CD4-positive, alpha-beta T cell treated with Interleukin-6 at 100 ng/mL for 8 hours (primary cell): ENCODE results near the gene UNC5CL.
A peak's percentile ranks its signal among the peaks of the same experiment; 100 is the strongest.
"Not testable (repeated sequence)": the region's sequence is repeated elsewhere in the genome, so short reads cannot be mapped to it uniquely, and the experiment has no call there.

Experiments
- DNase-seq: peaks from one replicate; pipeline ENCODE4 v3.0.0-alpha.2; 2020; ENCODE audit warnings: mixed read lengths, low spot score

The UNC5CL gene

DNA sequence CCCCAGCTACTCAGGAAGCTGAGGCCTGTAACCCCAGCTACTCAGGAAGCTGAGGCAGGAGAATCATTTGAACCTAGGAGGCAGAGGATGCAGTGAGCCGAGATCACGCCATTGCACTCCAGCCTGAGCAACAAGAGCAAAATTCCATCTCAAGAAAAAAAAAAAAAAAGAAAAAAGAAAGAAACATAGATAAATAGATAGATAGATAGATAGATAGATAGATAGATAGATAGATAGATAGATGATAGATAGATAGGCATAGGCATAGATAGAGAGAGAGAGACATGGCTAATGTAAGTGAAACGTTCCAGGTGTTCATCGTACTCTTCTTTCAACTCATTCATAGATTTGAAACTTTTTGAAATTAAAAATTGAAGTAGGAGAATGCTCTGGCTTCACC is 32.0 kb downstream of the UNC5CL start:
- DNase-seq, result not testable (repeated sequence)

DNA sequence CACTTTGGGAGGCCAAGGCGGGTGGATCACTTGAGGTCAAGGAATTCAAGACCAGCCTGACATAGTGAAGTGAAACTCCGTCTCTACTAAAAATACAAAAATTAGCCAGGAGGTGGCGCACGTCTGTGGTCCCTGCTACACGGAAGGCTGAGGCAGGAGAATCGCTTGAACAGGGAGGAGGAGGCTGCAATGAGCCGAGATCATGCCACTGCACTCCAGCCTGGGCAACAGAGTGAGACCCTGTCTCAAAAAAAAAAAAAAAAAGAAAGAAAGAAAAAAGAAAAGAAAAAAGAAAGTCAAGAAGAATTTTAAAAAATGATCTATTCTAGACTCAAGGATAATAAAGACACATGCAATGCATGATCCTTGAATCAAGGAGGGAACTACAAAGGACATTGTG is 32.8 kb downstream of the UNC5CL start:
- DNase-seq, result peak; percentile 62

DNA sequence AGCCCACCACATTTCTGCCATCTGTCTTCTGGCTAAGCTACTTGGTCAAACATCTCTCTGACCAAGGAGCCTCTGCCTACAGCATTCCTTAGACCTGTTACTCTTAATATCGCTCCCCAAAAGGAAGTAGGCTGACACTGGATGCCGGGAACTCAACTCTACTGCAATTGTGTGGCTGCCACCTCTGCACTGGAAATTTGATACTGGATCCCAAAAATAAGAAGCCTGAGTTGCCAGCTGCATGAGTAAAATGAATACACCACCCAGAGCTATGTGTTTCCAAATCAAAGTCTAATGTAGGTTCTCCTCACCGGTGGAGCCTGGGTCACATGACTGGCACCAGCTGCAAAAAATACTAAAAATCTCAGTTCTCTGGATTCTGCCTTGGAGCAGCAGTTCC is 36.9 kb downstream of the UNC5CL start:
- no peak for DNase-seq

DNA sequence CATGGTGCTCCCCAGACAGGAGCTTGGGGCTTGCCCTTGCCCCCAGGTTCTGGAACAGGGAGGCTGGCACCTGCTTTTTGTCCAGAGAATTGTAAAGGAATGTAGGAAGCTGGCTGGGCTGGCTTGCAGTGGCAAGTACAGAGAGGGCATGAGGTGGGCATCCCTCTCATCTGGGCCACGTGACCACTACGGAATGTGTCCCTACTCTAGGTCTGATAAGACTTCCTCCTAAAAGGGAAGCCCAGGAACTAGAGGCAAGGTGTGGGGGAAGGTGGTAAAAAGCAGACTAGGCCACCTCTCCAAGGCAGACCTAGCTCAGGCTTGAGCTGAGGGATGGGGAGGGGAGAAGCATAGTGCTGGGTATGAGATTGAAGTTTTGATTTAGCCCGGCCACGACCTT is 38.8 kb downstream of the UNC5CL start:
- DNase-seq, result no peak

DNA sequence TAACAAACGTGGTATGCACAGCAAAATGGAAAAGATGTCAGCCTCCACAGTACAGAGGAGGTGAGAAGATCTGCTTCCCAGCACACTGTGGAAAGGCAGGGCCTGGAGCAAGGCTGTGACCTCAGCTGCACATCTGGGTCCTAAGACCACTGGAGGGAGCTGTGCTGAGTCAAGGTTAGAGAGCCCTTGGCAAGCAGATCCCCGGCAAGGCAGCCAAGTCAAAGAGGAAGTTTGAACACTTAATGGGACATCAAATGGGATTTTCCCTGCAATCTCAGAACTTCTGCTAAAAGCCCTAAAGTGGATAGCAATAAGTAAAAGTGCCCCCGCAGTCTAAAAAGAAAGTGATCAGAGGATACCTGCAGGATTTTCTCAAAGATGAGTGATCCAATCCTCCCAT is 39.5 kb downstream of the UNC5CL start:
- DNase-seq, result no peak

DNA sequence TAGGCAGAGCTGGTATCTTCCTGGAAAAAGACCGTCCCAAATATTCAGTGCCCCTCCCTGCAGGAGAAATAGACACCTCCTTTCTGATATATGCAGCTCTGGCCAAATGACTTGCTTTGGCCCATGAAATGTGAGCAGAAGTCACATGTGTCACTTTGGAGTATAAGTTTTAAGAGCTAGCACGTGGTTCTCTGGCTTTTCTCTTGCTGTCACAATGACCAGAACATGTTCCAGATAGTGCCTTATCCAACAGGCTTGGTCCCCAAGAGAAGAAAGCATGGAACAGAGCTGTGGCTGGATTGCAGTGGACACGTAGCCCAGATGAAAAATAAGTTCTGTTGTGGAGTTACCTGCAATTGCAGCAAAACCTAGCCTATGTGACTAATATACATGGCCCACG is 40.4 kb downstream of the UNC5CL start:
- DNase-seq, result no peak

DNA sequence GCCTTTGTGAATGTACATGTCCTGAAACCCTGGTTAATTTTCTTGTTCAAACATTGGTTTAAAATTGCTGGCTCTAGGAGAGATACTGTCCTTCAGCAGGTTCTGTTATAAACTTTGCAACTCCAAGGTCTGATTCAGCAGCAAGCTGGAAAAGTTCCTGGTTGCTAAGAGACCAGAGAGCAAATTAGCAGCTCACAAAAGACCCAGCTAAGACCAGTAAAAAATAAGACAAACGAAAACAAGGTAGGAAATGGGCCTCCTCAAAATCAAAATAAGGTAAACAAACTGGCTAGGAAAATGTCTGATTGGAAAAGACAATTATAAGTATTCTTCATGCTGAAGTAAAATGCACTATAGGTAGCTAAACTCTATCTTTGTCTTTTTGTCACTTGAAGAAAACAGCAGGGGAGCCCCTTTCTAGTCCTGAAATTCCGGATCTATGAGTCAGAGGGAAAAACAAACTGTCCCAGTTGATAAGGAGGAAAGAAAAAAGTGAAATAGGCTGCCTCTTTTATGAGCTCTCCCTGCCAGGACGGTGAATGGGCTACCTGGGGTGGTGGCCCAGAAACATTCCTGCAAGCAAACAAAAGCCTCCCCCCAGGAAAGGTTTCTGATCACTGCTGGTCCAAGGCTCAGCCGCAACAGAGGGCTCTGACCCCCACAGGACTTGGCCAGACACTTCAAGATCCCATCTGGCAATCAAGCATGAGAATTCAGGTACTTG is 41.6 kb downstream of the UNC5CL start:
- no peak for DNase-seq

DNA sequence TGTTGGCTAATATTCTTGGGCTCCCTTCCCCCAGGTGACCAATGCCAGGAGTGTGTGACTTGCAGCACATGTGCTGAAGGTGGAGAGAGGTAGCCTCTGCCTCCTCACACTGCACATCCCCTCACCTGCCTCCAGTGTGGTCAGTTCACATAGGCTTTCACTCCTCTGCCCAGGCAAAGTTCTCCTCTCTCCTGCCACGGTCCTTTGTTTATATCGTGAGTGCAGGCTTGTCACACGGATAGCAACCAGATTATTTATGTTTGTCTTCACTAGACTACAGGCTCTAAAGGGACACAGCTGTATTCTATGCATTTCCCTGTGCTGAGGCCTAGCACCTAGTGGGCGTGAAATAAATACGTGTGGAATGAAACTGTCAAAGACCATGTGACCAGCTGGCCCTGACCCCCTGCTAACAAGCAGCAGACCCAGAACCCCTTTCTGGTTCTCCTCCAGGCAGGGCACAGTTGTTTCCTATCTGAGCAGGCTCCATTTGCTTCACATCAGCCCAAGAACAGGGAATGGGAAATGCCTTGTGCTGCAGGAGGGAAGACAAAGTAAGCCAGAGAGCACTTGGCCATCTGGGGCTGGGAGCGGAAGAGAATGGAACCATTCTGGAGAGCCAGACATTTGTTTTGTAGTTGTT is 42.3 kb downstream of the UNC5CL start:
- no peak for DNase-seq

DNA sequence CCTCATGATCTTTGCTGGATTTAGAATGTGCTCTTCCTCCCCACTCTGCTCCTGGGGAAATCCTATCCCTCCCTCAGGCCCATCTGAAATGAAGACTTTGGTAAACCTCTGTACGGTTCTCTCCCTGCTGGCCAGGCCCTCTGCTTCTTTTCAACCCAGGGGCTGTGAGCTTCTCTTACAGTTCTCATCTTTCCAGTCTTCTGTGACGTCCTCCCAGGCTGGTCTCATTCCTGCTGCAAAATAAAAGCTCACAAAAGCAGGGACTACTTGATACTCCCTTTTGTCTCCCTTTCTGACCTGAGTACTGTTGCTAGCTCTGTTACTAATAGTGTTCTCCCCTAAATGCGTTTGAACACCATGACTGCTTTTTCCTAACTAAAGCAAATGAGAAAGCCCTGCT is 46.3 kb downstream of the UNC5CL start:
- DNase-seq, result no peak

DNA sequence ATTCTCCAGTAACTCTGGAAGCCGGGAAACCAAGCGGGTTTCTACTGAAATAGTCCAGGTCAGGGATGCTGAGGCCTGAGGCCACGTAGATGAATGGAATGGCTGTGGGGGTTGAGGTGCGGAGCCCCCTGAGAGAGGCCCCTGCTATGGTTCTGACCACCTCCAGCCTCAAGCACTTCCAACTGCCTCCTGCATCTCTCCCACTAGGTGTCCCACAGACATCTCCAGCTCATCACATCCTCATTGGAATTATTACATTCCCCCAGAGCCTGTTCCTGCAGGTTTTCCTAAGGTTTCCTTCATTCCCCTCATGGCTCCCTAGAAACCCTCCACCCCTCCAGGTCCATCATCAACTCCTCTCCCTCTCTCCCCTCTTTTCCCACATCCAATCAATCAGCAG is 48.7 kb downstream of the UNC5CL start:
- DNase-seq, result no peak

DNA sequence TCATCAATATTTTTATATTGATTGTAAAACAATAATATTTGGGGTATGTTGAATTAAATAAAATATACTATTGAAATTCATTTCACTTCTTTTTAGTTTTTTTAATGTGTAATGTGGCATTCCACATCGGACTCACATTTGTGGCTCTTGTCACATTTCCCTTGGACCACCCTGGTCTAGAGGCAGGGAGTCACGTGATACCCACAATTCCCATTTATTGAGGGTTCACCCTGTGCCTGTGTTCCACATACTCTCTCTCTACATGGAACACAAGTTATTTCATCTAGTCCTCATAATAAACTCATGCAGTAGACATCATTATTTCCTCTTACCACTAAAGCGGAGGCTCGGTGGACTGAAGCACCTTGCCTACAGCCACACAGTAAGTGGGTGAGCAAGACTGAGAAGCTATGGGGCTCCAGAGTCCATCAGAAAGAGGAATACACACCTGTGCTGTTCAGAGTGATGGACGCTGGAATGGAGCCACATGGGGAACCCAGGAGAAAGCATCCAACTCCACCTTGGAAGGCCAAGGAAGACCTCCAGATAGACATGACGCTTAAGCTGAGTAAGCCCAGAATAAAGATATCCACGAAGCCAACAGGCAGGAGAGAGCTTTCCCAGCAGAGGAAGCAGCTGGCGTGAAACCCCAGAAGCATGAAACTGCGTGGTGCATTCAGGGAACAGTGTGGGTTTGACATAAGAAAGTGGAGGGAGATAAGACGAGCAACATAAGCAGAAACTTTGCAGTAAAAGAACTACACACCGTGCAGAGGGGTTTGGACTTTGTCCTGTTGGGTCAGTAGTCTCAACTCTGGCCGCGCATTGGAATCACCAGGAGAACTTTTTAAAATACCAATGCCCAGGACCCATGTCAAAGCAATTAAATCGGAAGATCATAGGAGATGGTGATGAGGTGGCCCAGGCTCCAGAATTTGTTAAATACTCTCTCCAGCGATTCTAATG is 49.5 kb downstream of the UNC5CL start:
- no peak for DNase-seq

DNA sequence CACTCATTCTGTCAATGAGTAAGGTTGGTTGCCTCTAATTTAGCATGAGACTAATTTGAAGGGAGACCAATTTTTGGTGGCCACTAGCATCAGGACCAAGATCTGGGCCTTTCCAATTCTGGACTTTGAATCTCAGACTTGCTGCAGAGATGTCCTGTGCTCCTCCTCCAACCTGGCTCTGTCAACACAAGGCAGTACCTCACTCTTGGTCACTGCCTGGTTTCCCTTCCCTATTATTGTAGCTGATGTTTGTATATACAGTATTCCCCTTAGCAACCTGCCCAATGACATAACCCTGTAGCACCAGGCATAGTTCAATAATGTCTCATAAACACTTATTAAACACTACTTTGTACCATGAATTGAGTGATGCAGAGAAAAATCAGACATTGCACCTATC is 50.4 kb downstream of the UNC5CL start:
- no peak for DNase-seq

DNA sequence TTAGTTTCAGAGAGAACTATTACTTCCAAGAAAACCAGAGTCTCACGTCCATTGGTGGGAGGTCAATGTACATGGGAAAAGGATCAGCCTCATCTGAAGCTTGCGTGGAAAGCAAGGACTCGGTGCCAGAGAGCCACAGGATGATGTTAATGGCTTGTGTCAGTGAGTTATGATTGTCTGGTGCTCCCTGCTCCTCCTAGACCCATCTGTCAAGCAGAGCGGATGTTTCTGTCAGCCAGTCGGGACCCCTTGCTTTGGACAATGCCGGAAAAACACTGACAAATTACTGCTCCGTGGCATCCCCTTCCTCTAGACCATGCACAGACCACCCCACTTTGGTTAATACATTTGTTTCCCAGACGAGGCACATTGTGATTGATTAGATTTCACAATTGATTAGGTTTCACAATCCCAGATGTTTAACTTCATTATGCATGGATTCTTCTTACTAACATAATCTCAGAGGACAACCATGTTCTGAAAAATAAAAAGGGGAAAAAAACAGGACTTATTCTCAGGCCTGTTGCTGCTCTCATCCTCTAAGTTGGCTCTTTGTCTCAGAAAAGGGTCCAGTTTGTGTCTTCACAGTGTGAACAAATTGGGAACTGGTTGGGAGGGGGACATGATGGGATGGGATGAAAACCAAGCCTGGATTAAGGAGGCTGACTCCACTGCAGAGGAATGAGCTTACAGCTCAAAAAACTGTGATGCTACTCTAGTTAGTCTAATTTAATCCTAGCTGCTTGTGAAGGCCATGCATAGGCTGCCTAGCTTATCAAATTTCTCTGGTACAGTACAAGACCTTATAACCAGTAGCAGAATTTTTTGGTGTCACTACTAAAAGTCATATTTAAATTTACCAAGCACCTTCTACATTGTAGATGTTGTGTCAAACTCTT is 51.9 kb downstream of the UNC5CL start:
- DNase-seq, result no peak

DNA sequence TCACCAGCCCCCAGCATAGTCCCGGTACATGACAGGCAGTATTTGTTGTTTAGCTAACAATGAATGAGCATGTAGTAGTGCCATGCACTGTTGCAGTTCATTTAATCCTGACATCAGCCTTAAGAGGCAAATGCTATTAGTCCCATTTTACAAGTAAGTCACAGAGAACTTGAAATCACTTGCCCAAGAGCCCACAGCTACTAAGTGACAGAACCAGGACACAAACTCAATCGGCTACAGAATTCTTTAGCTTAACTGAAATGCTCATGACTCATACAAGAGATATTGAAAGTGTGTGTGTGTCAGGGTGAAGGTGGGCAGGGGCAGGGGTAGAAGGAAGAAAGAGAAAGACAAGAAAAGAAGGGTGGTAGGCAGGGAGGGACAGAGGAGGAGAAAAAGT is 52.7 kb downstream of the UNC5CL start:
- DNase-seq, result no peak

DNA sequence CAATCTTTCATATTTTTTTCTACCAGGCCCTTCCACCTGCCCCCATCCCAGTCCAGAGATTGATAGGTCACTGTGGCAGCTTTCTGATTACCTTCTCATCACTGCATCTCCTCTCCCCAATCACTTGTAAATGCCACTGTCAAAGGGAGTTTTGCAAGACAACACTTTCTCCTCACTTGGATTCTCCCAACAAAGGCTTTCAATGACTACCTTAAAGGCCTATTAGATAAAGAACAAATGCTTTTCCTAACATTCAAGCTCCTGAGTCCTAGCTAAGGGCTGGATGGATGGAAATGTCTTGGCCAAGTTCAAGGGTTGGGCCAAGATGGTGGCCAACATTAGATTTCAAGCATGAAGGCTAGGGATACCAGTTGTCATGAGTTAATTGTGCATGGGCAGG is 55.3 kb downstream of the UNC5CL start:
- DNase-seq, result no peak

DNA sequence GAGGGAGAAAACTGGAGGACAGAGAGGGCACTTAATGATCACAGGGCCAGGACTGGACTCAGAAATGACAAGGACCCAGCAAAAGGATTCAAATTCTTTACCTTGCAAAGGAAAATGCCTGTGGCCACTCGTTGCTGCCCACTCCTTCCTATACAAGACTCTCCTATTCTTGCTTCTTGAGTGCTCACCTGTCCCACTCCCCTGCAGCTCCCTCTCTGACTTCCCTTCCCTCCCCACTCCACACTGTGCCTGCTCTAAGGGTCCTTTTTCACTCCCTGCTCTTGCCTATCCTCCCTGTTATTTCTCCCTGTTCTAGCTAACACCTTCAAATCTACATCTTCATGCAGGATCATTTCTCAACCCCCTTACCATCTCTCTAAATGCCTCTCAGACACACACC is 56.1 kb downstream of the UNC5CL start:
- no peak for DNase-seq

DNA sequence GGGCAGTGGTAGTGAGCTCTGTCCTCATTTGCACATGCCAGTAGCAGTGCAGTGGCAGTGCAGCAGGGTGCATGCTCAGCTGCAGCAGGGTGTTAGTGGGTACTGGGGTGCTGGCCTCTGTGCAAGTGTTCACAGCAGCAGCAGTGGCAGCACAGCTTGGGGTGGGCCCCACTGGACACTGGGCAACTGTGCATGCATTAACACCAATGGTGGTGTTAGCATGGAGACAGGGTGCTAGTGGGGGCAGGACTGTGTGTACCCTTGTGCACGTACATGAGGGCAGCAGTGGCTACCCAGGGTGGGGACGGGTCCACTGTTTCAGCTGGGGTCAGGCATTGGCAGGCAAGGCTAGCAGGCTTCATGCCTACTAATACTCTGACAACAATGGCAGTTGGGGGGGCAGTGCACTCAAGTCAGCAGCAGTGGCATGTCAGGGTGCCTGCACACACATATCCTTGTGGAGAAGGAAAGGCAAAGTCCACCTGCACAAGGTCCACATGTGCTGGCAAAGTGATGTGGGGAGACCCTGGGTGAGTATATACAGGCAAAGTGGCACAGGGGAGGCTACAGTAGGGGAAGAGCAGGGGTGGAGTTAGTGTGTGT is 60.2 kb downstream of the UNC5CL start:
- no peak for DNase-seq

DNA sequence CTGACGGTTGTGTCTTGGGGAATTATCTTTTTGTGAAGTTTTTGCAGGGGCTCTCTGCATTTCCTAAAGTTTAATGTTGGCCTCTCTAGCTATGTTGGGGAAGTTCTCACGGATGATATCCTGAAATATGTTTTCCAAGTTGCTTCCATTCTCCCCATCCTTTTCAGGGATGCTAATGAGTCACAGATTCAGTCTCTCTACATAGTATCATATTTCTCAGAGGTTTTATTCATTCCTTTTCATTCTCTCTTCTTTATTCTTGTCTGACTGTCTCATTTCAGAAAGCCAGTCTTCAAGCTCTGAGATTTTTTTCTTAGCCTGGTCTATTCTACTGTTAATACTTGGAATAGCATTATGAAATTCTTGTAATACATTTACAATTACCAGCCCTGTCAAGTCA is 61.3 kb downstream of the UNC5CL start:
- DNase-seq, result no peak

DNA sequence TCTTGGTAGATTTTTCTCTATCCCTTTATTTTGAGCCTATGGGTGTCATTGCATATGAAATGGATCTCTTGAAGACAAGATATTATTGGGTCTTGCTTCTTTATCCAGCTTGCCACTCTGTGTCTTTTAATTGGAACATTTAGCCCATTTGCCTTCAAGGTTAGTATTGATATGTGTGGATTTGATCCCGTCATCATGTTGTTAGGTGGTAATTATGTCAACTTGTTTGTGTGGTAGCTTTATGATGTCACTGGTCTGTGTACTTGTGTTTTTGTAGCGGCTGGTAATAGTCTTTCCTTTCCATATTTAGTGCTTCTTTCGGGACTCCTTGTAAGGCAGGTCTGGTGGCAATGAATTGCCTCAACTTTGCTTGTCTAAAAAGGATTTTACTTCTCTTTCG is 61.9 kb downstream of the UNC5CL start:
- no peak for DNase-seq
